Raji (cell line): ENCODE results near the gene CSNK2B.

Source experiments
- POLR2A ChIP-seq: IDR thresholded peaks from 2 replicates; pipeline ENCODE4 v1.6.1; 2011; ENCODE audit warnings: low read depth, low read length, control low read depth; ENCODE audit not compliant: insufficient read depth

CSNK2B gene

DNA sequence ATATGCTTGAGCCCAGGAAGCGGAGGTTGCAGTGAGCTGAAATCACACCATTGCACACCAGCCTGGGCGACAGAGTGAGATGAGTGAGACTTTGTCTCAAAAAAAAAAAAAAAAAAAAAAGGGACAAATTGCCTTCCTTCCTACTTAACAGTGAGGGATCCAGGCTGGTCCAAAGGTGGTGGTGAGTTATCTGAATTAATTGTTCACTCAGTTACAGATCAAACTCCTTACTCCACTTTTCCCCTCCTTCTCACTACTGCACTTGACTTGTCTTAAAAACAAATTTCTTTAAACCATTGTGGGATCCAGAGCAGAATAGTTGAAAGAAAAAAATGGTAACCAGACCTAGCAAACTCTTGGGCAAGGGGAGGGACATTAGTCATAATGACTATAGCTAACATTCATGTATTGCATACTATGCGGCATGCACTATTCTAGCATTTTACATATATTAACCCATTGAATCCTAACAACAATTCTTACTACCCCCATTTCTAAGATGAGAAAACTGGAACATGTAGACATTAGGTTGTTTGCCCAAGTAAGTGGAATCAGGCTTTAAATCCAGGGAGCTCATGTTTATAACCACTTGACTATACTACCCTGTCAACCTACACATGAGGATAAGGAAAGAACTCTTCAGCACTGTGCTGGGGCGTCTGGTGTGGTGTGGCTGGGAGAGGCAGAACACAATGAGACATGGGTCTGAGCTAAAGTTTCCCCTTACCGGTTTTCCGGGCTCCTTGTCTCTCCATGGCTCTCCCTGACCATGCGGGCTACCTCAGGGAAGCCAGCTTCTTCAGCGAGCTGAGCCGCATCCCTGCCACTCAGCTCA is 2.5 kb upstream of the CSNK2B start:
- TF ChIP-seq POLR2A, result no peak

DNA sequence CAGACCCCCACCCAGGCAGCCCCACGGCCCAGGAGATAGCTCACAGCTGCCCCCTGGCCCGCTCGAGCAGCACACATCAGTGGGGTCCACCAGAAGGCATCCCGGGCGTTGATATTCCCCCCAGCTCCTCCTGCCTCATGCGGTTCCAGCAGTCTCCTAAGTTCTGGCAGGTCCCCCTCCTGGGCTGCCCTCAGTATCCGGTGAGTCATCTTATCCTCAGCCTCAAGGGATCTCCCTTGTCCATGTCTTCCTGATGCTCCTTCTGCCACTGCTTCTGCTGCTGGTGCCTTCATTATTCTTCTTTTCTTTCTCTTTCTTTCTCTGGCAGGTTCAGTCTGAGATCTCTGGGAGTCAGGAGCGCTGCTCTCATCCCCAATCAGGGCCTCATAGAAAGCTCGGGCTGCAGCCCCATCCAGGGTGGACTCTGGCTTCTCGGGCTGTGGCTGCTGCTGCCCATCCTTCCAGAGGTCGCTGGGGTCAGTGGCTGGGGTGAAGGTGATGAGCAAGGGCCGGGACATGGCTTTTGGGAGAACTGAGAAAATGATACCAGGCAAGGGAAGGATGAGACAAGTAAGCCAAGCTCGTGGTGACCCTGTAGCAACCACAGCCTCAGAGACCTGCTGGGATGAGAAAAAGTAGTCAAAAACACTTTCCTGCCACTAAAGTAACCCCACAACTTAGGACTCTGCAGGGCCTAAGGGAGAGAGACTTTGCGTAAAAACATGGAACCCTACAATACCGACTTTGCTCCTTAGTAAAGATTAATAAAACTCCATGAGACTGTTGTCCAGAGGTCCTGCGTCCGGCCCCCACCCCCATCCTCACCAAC is 1.7 kb upstream of the CSNK2B start:
- no peak for TF ChIP-seq POLR2A

DNA sequence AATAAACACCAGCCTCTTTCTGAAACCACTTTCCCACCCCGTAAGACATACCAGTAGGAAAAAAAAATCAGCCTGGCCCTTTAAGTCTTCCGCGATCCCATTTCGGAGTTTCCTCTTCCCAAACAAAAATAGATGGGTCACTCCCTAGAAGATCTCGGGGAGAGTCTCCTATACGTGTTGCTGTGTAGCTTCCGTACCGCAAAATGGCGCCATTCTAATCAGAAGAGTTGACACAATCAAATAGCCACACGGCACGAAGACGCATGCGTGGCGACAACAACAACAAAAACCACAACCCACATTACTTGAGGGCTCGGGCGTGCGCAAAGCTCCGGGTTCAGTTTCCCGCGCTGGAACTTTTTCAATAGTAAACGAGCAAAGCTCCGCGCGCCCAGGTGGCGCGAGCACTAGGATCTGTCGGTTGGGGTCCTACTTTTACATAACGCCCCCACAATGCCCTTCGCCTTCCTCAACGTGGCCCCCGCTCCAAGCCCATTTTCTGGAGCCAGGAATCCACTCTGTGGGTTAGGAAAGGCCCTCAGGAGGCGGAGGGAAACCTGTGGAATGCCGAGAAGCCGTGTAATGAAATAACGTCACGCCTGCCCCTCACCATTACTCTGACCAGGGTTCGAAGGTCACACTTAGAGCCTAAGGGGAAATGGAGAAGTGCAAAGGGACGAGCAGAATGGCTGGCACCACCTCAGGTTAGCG is 935 bp upstream of the CSNK2B start, which contains the start of gene GPANK1:
GPANK1 (minus strand) TSS at position 208 of the 711 bp plus-strand sequence. CDS start 519 bp downstream, outside the sequence.
- TF ChIP-seq POLR2A, result peak; percentile 77

DNA sequence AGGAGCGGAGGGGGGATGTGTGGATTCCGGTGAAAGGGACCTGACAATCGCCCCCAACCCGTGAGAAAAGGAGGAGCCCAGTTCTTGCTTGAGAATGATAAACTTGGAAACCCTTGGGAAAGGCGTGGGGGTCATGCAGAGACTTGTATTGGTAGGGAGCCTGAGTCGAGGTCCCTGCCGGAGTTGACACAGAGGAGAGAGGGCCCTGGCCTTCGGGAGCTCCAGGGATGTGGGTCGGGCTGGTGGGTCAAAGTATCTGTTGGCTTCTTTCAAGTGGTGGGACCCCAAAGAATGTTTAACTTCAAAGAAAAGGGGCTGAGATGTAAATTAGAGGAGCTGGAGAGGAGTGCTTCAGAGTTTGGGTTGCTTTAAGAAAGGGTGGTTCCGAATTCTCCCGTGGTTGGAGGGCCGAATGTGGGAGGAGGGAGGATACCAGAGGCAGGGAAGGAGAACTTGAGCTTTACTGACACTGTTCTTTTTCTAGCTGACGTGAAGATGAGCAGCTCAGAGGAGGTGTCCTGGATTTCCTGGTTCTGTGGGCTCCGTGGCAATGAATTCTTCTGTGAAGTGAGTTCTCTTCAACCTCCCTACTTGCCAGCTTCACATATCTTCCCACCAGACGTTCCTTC is 571 bp downstream of the CSNK2B start:
- no peak for TF ChIP-seq POLR2A

DNA sequence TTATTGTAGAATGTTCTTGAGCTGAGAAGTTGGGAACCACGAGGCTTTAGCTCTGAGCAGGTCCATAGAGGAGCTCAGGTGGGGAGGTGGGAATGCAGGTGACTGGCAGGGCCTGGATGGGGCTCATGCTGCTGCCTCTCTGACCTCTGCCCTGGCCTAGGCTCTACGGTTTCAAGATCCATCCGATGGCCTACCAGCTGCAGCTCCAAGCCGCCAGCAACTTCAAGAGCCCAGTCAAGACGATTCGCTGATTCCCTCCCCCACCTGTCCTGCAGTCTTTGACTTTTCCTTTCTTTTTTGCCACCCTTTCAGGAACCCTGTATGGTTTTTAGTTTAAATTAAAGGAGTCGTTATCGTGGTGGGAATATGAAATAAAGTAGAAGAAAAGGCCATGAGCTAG is 3.8 kb downstream of the CSNK2B start, which contains the start of gene LY6G5B:
LY6G5B (plus strand) TSS at position 301 of the 400 bp plus-strand sequence. CDS start 975 bp downstream, outside the sequence.
- TF ChIP-seq POLR2A, result no peak

DNA sequence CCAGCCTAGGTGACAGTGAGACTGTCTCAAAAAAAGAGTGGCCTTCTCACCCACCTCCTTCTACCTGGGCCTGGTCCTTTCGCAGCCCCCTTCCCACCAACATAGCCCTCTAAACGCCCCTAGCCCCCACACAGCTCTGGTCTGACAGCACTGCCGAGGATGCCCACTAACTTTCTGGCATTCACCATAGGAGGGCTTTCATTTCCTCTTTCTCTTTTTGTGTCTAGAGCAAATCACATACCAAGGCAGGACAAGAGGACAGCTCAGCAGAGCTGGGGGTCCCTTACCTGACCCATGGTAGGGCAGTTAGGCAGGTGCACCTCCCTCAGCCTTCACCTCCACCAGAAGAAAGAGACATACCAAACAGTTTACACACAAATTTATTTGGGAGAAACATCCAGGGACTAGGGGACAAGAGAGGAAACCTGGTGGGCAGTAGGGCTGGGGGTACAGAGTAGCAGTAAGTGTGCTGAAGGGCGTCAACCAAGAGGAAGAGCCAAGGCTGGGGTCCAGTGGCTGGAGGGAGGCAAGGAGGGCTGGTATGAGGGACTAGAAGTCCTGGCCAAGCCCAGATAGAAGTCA is 10.5 kb downstream of the CSNK2B start:
- TF ChIP-seq POLR2A, result no peak

DNA sequence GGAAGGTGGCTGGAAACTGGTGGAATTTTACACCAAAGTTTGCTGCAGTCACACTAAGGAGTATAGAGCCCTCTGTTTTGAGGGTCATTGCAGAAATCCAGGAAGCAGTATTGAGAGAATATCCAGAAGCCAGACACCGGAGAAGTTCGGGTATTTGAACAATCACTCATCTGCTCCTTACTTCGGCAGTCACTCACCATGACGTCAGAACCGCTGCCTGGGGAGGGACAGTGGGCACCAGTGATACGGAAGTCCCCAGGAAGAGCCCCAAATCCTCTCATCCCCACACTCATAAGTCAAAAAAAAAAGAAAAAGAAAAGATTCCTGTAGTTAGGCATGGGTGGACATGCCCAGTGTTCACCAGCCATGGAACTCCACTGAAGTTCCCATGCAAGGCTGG is 11.0 kb downstream of the CSNK2B start:
- TF ChIP-seq POLR2A, result no peak

DNA sequence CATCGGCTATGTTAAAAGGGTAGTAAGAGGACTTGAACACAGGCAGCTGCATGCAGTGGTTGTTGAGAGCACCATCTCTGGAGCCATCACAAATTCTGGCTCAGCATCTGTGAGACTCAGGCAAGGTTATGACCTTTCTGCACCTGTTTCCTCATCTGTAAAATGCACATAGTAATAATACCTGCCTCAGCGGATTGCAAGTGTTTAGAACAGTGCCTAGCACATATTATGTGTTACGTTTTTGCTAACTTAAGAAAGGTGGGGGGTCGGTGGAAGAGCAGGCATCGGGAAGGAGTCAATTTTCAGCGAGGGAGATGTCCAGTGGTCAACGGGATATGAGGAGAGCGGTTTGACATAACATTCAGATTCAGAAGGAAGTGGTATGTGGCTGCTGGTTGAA is 12.1 kb downstream of the CSNK2B start:
- no peak for TF ChIP-seq POLR2A

DNA sequence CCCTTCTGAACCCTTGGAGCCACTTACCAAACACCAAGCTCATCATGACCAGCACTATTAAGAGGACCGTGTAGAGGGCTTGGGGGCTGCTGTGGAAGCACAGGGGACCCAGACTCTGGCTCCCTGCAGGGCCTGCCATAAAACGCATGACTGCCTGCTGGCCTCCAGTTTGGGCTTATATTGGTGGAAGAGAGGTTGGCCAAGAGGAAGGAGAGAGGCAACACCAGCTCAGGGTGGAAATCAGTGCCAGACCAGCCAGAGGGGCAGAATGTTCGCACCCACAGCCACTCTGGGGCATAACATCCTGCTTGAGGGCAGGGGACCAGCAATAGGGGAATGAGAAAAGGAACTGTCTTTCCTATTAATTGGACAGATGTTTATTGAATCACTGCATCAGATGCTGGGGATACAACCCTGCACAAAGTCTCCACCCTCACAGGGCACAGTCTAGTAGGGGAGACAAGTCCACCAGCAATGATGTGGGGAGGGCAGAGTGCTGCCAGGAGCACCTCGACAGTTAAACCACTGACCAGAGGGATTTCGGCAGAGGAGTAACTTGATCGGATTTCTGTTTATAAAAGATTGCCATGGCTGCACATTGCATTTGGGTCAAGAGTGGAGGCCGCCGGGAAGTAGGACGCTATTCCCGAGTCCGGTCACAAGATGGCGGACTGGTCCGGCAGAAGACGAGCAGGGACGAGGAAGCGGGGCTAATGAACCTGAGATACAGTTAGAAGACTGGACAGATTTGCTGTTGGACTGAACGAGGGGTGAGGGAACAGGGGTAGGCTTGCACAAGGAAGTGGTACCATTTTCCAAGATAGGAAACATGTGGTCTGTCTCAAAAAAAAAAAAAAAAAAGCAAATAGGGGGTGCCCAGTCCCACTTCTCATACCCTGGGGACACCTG is 14.6 kb downstream of the CSNK2B start, which contains the start of gene LY6G5C:
LY6G5C (minus strand) TSS at position 842 of the 909 bp plus-strand sequence; CDS start at position 148, 694 bp downstream.
- 0 out of 2 replicates have a peak, but pooled peaks have one; percentile 10 for TF ChIP-seq POLR2A

DNA sequence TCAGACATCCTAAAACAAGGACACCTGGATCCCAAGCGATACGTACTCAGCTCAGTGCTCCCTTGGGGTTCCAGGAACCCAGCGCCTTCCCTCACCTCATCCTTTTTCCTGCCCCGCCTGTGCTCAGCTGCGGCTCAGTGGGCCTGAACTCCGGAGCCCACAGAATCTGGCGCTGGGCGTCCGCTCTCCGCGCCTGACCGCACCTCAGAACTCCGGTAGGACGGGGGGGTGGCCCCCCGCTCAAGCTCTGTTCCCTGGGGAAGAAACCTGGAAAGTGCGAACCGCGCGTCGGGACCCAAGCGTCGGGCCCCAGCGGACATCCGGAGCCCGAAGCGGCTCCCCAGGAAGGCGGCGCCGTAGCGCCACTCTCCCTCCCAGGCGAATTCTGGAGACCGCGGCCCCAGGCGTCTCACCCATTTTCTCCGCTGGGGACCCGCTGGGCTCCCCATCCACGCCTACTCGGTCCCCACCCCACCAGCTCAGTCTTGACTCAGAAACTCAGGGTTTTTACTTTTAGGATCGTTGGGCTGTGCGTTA is 15.3 kb downstream of the CSNK2B start:
- TF ChIP-seq POLR2A, result no peak

DNA sequence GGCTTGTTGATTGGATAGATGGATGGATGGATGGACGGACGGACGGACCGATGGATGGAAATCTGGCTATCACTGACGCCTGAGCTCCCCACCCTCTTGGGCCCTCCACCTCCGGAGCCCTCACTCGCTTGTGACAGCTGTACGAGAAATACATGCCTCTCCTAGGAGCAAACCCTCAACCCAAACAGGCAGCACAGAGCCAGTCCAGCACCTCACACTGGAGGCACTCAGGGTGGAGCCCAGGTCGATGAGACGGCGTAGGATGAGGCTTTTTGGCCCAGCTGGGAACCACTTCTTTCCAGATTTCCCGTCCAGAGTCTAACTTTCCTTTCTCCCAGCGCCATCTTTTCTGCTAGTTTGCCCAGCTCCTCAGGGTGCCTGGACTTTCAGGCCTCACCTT is 17.7 kb downstream of the CSNK2B start:
- TF ChIP-seq POLR2A, result no peak

DNA sequence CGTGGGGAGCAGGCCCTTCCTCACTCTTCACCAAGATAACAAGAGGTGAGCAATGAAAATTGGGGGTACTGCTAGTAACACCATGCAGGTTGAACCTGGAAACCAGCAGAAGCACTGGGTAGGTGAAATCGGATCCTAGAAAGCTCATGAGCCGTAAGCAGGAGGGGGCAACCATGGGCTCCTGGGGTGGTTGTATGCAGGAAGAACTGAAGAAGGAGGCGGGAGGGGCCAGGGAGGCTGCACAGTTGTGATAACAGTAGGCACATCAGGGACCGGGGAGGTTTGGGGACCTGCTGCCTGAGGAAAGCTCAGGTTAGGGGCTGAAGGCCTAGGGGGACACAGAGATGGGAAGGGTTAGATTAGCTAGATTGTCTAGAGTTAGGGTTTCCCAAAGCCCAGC is 20.6 kb downstream of the CSNK2B start:
- no peak for TF ChIP-seq POLR2A

DNA sequence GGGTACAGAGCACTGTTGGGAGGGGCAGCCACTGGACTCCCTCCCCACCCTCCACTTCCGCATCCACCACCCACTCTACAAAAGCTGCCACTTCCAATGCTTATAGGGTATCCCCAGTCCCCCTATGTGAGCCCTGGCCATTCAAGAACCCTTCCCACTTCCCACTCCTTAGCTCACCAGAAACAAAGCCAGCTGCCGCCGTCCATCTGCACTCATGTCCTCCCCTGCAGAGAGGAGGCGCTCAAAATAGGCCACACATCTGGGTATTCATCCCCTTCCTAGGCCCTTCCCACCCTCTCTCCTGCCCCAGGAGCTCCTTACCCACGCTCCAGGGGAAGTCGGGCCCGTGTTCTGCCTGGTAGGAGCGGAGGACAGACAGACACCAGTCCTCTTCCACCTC is 21.4 kb downstream of the CSNK2B start:
- no peak for TF ChIP-seq POLR2A
